OCI-LY1 (cell line): ENCODE measurements around the gene TSHR.

Source experiments
- EZH2 ChIP-seq: fragments of 200-600 bp; sonication (generic), shearing (Covaris generic); IDR thresholded peaks from 2 replicates; pipeline ENCODE4 v1.8.0; 2017; ENCODE audit warnings: borderline replicate concordance, mixed run types, mild to moderate bottlenecking, antibody characterized with exemption, low read length, moderate library complexity, mixed read lengths
- TF ChIP-seq, protein P1 (sequence below): fragments of 200-600 bp; sonication (generic), shearing (Covaris generic); IDR thresholded peaks from 2 replicates; pipeline ENCODE4 v1.5.1; 2017; ENCODE audit warnings: mild to moderate bottlenecking, antibody characterized with exemption, low read length, moderate library complexity, mixed read lengths

DNA sequence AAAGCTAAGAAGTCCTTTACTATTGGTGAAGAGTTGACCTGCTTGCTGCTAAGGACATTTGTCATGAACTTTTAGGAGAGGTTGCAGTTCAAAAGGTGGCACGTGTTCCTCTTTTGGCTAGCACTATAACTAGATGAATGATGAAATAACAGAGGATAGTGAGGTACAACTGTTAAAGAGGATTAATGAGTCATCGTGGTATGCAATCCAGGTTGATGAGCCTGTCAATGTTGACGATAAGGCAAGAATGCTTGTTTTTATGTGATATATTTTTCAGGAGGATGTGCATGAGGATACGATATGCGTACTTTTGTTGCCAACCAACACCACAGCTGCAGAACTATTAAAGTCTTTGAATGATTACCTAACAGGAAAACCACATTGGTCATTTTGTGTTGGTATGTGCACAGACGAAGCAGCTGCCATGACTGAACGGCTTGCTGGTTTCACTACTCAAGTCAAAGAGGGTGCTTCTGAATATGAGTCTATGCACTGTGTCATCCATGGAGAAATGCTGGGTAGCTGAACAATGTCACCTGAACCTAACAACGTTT, 24.5 kb upstream of the TSHR start:
- TF ChIP-seq, protein P1, sequence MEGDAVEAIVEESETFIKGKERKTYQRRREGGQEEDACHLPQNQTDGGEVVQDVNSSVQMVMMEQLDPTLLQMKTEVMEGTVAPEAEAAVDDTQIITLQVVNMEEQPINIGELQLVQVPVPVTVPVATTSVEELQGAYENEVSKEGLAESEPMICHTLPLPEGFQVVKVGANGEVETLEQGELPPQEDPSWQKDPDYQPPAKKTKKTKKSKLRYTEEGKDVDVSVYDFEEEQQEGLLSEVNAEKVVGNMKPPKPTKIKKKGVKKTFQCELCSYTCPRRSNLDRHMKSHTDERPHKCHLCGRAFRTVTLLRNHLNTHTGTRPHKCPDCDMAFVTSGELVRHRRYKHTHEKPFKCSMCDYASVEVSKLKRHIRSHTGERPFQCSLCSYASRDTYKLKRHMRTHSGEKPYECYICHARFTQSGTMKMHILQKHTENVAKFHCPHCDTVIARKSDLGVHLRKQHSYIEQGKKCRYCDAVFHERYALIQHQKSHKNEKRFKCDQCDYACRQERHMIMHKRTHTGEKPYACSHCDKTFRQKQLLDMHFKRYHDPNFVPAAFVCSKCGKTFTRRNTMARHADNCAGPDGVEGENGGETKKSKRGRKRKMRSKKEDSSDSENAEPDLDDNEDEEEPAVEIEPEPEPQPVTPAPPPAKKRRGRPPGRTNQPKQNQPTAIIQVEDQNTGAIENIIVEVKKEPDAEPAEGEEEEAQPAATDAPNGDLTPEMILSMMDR: no peak
- no peak for TF ChIP-seq EZH2
